Brain microvascular endothelial cell (primary cell): ENCODE data around the gene FBXW8.

Source experiments
- DNase-seq: peaks from one replicate; pipeline ENCODE4 v3.0.0-alpha.2; 2020
- H3K27ac ChIP-seq: fragments of 250-450 bp; sonication (Bioruptor Pico); 2 replicates; pipeline ENCODE4 v1.5.1; 2020; ENCODE audit warnings: mild to moderate bottlenecking, moderate library complexity
- H3K27me3 ChIP-seq: fragments of 250-450 bp; sonication (Bioruptor Pico); replicated peaks from 2 replicates; pipeline ENCODE4 v1.5.1; 2020; ENCODE audit warnings: mild to moderate bottlenecking
- H3K36me3 ChIP-seq: fragments of 250-450 bp; sonication (Bioruptor Pico); replicated peaks from 2 replicates; pipeline ENCODE4 v1.5.1; 2020; ENCODE audit warnings: mild to moderate bottlenecking
- H3K4me3 ChIP-seq: 2 replicates; pipeline ENCODE4 v1.5.1; 2011; ENCODE audit warnings: low read depth, mild to moderate bottlenecking, control low read depth, low read length, moderate library complexity
- in situ Hi-C: cut with HindIII; loops from 2 replicates; pipeline ENCODE4 v1.10.0; 2017; ENCODE audit warnings: low sequenced_read_pairs, low pct_ligation_motif_present
- TF ChIP-seq, protein P1 (sequence below): IDR thresholded peaks from 2 replicates; pipeline ENCODE4 v1.5.1; 2011; ENCODE audit warnings: low read depth, mild to moderate bottlenecking, moderate library complexity, low read length, control low read depth, inconsistent platforms; ENCODE audit errors: missing control alignments

FBXW8 gene

DNA sequence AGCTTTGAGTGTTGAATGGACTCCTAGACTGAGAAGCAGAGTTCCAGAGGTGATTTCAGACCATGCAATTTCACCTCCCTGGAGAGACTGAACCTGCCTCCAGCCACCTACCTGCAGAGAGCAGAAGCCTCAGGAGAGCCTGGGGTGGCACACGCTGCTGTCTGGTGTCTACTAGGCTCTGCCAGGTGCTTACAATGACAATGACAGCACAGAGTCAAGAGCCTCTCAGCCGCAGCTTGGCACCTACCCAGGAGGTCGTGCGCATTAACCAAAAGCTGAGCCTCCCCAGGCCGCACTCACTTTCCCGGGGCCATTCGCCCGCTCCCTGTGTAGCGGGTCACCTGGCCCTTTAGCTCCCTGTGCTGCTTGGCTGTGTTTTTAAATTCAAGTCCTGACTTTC is 125.3 kb downstream of the FBXW8 start:
- no peak for DNase-seq
- Histone ChIP-seq H3K27me3 (peaks cover 9% of the 10 kb centered on the region), H3K27ac (no peak overlapping the region), H3K36me3 (no peaks in the 10 kb centered on the region), H3K4me3 (no peak overlapping the region)
- TF ChIP-seq, protein P1, sequence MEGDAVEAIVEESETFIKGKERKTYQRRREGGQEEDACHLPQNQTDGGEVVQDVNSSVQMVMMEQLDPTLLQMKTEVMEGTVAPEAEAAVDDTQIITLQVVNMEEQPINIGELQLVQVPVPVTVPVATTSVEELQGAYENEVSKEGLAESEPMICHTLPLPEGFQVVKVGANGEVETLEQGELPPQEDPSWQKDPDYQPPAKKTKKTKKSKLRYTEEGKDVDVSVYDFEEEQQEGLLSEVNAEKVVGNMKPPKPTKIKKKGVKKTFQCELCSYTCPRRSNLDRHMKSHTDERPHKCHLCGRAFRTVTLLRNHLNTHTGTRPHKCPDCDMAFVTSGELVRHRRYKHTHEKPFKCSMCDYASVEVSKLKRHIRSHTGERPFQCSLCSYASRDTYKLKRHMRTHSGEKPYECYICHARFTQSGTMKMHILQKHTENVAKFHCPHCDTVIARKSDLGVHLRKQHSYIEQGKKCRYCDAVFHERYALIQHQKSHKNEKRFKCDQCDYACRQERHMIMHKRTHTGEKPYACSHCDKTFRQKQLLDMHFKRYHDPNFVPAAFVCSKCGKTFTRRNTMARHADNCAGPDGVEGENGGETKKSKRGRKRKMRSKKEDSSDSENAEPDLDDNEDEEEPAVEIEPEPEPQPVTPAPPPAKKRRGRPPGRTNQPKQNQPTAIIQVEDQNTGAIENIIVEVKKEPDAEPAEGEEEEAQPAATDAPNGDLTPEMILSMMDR = no peak
- in situ Hi-C loops = no loop called here

DNA sequence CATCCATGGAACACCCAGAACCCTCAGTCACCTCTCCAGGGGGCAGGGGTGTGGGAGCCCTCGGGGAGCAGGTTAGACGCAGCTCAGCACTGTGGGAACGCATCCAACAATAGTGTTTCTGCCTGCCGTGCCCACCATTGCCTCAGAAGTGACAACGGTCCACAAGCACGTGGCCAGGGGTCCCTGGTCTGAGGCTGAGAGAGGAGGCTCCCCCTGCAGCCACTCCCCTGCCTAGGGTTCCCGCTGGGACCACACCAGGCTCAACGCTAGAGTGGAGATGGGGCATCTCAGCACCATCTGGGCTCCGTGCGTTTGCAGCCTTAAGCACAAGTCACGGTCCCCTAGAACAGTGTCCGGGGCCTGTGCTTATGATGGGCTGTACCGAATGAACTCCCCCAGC is 125.8 kb downstream of the FBXW8 start:
- DNase-seq = no peak
- TF ChIP-seq, protein P1 = no peak
- H3K27ac ChIP-seq = no peak overlapping the region
- H3K27me3 ChIP-seq = peaks cover 9% of the 10 kb centered on the region
- H3K36me3 ChIP-seq = no peaks in the 10 kb centered on the region
- H3K4me3 ChIP-seq = no peak overlapping the region
- in situ Hi-C loops = no loop called here

DNA sequence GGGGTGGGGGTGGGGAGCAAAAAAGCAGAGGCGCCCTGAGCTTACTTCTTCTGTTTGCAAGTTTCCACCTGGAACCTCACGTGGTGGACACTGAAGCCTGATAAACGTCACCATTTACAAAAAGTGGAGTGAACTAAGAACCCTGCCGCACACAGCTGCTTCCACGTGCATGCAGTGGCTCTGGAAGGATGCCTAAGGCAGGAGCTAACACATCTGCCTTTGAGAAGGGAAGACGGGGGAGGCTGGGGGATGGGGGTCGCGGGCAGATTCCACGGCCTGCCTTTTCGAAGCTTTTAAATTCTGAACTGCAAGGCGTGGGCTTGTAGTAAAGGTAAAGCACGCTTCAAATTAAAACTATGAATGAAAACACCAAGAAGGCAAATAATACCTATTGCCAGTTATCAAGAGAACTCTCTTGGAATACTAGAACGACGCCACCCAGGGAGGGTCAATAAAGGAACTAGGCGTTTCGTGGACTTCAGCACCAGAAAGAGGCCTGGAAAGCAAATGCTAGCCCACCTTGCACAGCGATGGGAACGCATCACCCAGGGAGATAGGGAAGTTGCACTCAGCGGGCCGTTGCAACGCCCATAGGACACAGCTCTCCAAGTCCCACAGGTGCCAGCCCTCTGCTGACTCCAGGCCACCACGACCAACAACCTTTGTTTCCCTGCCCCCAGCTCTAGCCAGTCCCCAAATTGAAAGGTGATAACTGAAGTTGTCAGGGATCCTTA is 126.7 kb downstream of the FBXW8 start:
- H3K36me3 ChIP-seq = no peaks in the 10 kb centered on the region
- H3K4me3 ChIP-seq = no peak overlapping the region
- peaks cover 9% of the 10 kb centered on the region for H3K27me3 ChIP-seq
- no peak for DNase-seq
- H3K27ac ChIP-seq = no peak overlapping the region
- TF ChIP-seq, protein P1 = no peak
- in situ Hi-C loops = no loop called here

DNA sequence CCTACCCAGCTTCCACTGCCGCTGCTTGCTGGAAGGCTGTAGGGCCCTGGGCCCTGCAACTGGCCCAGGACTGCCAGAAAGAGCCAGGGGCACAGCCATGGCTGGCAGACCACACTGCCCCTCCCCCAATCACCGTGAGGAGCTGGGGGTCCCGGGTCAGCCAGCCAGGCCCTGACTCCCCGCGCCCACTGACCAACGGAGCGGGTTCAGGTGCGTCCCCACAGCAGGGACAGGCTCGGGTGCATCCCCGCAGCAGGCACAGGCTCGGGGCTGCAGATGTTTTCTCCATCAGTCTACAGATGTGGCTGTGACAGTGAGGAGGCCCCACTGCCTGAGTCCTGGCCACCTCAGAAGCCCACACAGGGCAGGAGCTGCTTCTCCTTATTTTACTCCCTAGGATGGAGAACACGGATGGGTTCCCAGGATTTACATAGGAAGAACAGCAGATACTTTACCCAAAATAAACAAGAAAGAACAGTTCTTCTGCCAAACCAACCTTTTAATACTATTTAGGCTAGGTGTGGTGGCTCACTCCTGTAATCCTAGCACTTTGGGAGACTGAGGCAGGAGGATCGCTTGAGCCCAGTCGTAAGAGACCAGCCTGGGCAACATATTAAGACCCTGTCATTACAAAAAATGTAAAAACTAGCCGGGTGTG is 127.4 kb downstream of the FBXW8 start:
- peaks cover 3% of the 10 kb centered on the region for H3K27me3 ChIP-seq
- in situ Hi-C loops = no loop called here

DNA sequence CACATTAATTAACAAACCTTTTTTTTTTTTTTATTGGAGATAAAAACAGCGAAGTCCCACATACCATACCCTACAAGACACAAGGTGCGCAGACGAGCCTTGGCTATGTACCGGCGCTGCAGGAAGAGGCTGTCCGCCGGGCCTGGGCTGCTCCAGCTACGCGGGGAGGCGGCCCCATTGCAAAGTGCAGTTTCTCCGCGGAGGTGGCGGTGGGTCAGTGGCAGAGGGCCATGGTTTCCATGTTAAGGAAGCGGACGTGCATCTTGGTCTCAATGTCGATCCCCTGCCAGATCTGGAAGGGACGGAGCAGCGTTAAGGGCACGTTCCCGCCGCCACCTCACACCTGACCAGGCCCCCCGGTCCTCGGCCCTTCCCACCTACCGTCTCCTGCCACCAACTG is 128.2 kb downstream of the FBXW8 start:
- Histone ChIP-seq H3K27ac (no peak overlapping the region), H3K27me3 (peaks cover 3% of the 10 kb centered on the region), H3K4me3 (no peak overlapping the region), H3K36me3 (no peaks in the 10 kb centered on the region)
- in situ Hi-C loops = no loop called here
- DNase-seq = no peak
- TF ChIP-seq, protein P1 = no peak

More for the DNA sequence above, 127.4 kb downstream of the FBXW8 start:
- H3K36me3 ChIP-seq = no peaks in the 10 kb centered on the region
- no peak overlapping the region for H3K27ac ChIP-seq
- no peak overlapping the region for H3K4me3 ChIP-seq
- DNase-seq = no peak
- TF ChIP-seq, protein P1 = no peak

DNA sequence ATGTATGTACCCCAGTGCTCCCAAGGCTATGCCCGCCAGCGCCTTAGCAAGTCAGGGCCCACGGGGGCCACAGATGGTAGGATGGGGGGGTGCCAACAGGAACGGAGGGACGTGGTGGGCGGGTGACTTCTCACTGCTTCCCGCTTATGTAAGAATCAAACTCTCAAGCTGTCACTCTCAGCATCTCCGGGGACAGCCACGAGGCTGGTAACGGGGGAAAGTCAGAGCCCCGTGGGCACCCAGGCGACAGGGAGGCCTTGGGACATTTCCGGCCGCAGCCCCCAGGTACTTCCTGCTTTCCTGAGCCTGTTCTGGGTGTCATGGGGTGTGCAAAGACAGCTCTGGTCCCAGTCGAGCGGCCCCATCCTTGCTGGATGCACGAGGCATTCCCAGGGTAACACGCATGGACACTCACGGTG is 129.2 kb downstream of the FBXW8 start:
- no peak overlapping the region for H3K4me3 ChIP-seq
- no peak for DNase-seq
- TF ChIP-seq, protein P1 = no peak
- H3K27ac ChIP-seq = no peak overlapping the region
- no peaks in the 10 kb centered on the region for H3K36me3 ChIP-seq
- in situ Hi-C loops = no loop called here
- peaks cover 1% of the 10 kb centered on the region for H3K27me3 ChIP-seq
